Neural cell (in vitro differentiated cells): ENCODE results near the gene NKG7. TPM values are rescaled to one million over a fixed set of nuclear protein-coding genes. Genes with fewer than 3 reads are reported as not detected.
A peak's percentile ranks its signal among the peaks of the same experiment; 100 is the strongest.

Experiments used
- H2AFZ ChIP-seq: fragments of 200-600, 300-800 bp; sonication (generic), shearing (Covaris generic); 2 replicates; pipeline ENCODE4 v1.6.0; 2014; ENCODE audit warnings: low read depth, mild to moderate bottlenecking, antibody characterized with exemption, low read length, moderate library complexity
- H3F3A ChIP-seq: fragments of 200-600 bp; shearing (Covaris generic); 2 replicates; pipeline ENCODE4 v1.6.1; 2016; ENCODE audit warnings: mild to moderate bottlenecking, moderate library complexity, mixed read lengths, antibody characterized with exemption, low read length; ENCODE audit not compliant: insufficient read depth, poor library complexity, severe bottlenecking
- H3K27ac ChIP-seq: fragments of 200-600, 300-800 bp; sonication (generic), shearing (Covaris generic); 2 replicates; pipeline ENCODE4 v1.5.1; 2014; ENCODE audit warnings: mild to moderate bottlenecking, low read length, moderate library complexity
- H3K27me3 ChIP-seq: fragments of 300-800, 200-600 bp; sonication (generic), shearing (Covaris generic); 2 replicates; pipeline ENCODE4 v1.6.0; 2014; ENCODE audit warnings: mild to moderate bottlenecking, low read depth, low read length, moderate library complexity; ENCODE audit not compliant: insufficient read depth
- H3K36me3 ChIP-seq: fragments of 300-800, 200-600 bp; sonication (generic), shearing (Covaris generic); 2 replicates; pipeline ENCODE4 v1.5.1; 2014; ENCODE audit warnings: mild to moderate bottlenecking, antibody characterized with exemption, low read length, moderate library complexity; ENCODE audit not compliant: insufficient read depth
- H3K4me2 ChIP-seq: fragments of 300-800, 200-600 bp; sonication (generic), shearing (Covaris generic); 2 replicates; pipeline ENCODE4 v1.6.0; 2014; ENCODE audit warnings: mild to moderate bottlenecking, low read length
- H3K4me3 ChIP-seq: fragments of 300-800, 200-600 bp; sonication (generic), shearing (Covaris generic); 2 replicates; pipeline ENCODE4 v1.5.1; 2014; ENCODE audit warnings: mild to moderate bottlenecking, low read length, moderate library complexity
- H3K79me2 ChIP-seq: fragments of 200-600 bp; shearing (Covaris generic); replicated peaks from 2 replicates; pipeline ENCODE4 v1.6.0; 2014; ENCODE audit warnings: mild to moderate bottlenecking, low read length, moderate library complexity; ENCODE audit not compliant: insufficient read depth
- H3K9ac ChIP-seq: fragments of 300-800, 200-600 bp; sonication (generic), shearing (Covaris generic); 2 replicates; pipeline ENCODE4 v1.6.1; 2016; ENCODE audit warnings: mild to moderate bottlenecking, low read length, mixed read lengths
- H3K9me2 ChIP-seq: fragments of 200-600 bp; shearing (Covaris generic); 2 replicates; pipeline ENCODE4 v1.6.1; 2016; ENCODE audit warnings: mild to moderate bottlenecking, low read length, mixed read lengths; ENCODE audit not compliant: insufficient read depth
- H3K9me3 ChIP-seq: fragments of 200-600, 300-800 bp; sonication (generic), shearing (Covaris generic); 2 replicates; pipeline ENCODE4 v1.6.1; 2016; ENCODE audit warnings: mild to moderate bottlenecking, mixed run types, low read length, moderate library complexity, mixed read lengths
- H4K20me1 ChIP-seq: fragments of 200-600 bp; shearing (Covaris generic); 2 replicates; pipeline ENCODE4 v1.6.1; 2016; ENCODE audit warnings: mild to moderate bottlenecking, mixed run types; ENCODE audit not compliant: insufficient read depth
- CTCF ChIP-seq: fragments of 450-650 bp; IDR thresholded peaks from 2 replicates; pipeline ENCODE4 v1.5.1; 2014; ENCODE audit warnings: antibody characterized with exemption, mild to moderate bottlenecking, moderate library complexity; ENCODE audit not compliant: poor library complexity, severe bottlenecking
- EP300 ChIP-seq: fragments of 450-650 bp; conservative IDR thresholded peaks from 2 replicates; pipeline ENCODE4 v1.6.1; 2014; ENCODE audit warnings: antibody characterized with exemption, mild to moderate bottlenecking, moderate library complexity; ENCODE audit not compliant: poor library complexity, severe bottlenecking
- EZH2 ChIP-seq: fragments of 200-600, 300-800 bp; shearing (Covaris generic), sonication (generic); IDR thresholded peaks from 2 replicates; pipeline ENCODE4 v1.6.1; 2014; ENCODE audit warnings: antibody characterized with exemption, low read length, borderline replicate concordance, mild to moderate bottlenecking; ENCODE audit not compliant: insufficient read depth, poor library complexity, severe bottlenecking
- MXI1 ChIP-seq: fragments of 450-650 bp; conservative IDR thresholded peaks from 2 replicates; pipeline ENCODE4 v1.6.1; 2014; ENCODE audit warnings: antibody characterized with exemption, mild to moderate bottlenecking; ENCODE audit not compliant: poor library complexity, severe bottlenecking
- POLR2AphosphoS5 ChIP-seq: IDR thresholded peaks from 2 replicates; pipeline ENCODE4 v1.6.1; 2012
- RAD21 ChIP-seq: fragments of 450-650 bp; conservative IDR thresholded peaks from 2 replicates; pipeline ENCODE4 v1.6.1; 2014; ENCODE audit warnings: antibody characterized with exemption, mild to moderate bottlenecking, moderate library complexity
- REST ChIP-seq: IDR thresholded peaks from 2 replicates; pipeline ENCODE4 v1.6.1; 2012; ENCODE audit warnings: borderline replicate concordance
- SMC3 ChIP-seq: fragments of 450-650 bp; conservative IDR thresholded peaks from 2 replicates; pipeline ENCODE4 v1.6.1; 2014; ENCODE audit warnings: antibody characterized with exemption, mild to moderate bottlenecking, moderate library complexity; ENCODE audit not compliant: poor library complexity
- TAF1 ChIP-seq: IDR thresholded peaks from 2 replicates; pipeline ENCODE4 v1.6.1; 2012; ENCODE audit warnings: low read depth
- polyA plus RNA-seq: library from polyadenylated mRNA; depleted of rRNA; stranded (reverse); fragments of >200 nt; gene quantifications from 2 replicates; pipeline ENCODE4 v1.2.3, GENCODE V29; 2014

NKG7 gene
- polyA plus RNA-seq, 1 donor from 2014 or later = not detected

- H3K9me2 ChIP-seq = no peaks in the 10 kb centered on the region
- no peak overlapping the region for H3K9ac ChIP-seq
- H2AFZ ChIP-seq = no peak overlapping the region
- H3K79me2 ChIP-seq = no peaks in the 10 kb centered on the region
- H3K4me3 ChIP-seq = peak overlapping the region; percentile 72
- H3K27ac ChIP-seq = no peak overlapping the region
- H3K9me3 ChIP-seq = no peaks in the 10 kb centered on the region
- no peaks in the 10 kb centered on the region for H3F3A ChIP-seq
- no peaks in the 10 kb centered on the region for H3K36me3 ChIP-seq
- no peak overlapping the region for H3K4me2 ChIP-seq
- no peaks in the 10 kb centered on the region for H4K20me1 ChIP-seq
- no peak for TF ChIP-seq EP300
- H3K27me3 ChIP-seq = peaks cover 5% of the 10 kb centered on the region
These were observed 34.4 kb downstream of the NKG7 start for GRCh38 chr19:51337861-51338562.

GRCh38 chr19:51337141-51337860 lies 35.2 kb downstream of the NKG7 start:
- H3K36me3 ChIP-seq = no peaks in the 10 kb centered on the region
- H3K9ac ChIP-seq = no peak overlapping the region
- no peaks in the 10 kb centered on the region for H3K9me3 ChIP-seq
- no peak overlapping the region for H3K27ac ChIP-seq
- H3K27me3 ChIP-seq = peaks cover 5% of the 10 kb centered on the region
- no peak overlapping the region for H2AFZ ChIP-seq
- TF ChIP-seq REST = no peak
- no peak for TF ChIP-seq TAF1
- TF ChIP-seq SMC3 = no peak
- TF ChIP-seq RAD21 = no peak
- TF ChIP-seq EZH2 = no peak
- no peak for TF ChIP-seq EP300
- TF ChIP-seq MXI1 = no peak
- TF ChIP-seq POLR2AphosphoS5 = no peak
- no peak for TF ChIP-seq CTCF
- no peak overlapping the region for H3K4me2 ChIP-seq
- H3K79me2 ChIP-seq = no peaks in the 10 kb centered on the region
- no peaks in the 10 kb centered on the region for H3F3A ChIP-seq
- H3K9me2 ChIP-seq = no peaks in the 10 kb centered on the region
- H3K4me3 ChIP-seq = no peak overlapping the region
- H4K20me1 ChIP-seq = no peaks in the 10 kb centered on the region
